Measurements from ENCODE around the gene VWC2. TPM values are rescaled to one million over a fixed set of nuclear protein-coding genes. Genes with fewer than 3 reads are reported as not detected.

Gene VWC2
- polyA plus RNA-seq, 1 experiment: not detected

- DNase-seq (ENCODE audit: low read depth, low spot score): no peak
- Histone ChIP-seq H3K9me3 (ENCODE audit: control insufficient read depth, insufficient read depth, low read length) (peaks cover 17% of the 10 kb centered on the region), H3K4me3 (ENCODE audit: low read depth, low read length) (no peak overlapping the region), H3K27me3 (ENCODE audit: control insufficient read depth, insufficient read depth, low read length) (no peaks in the 10 kb centered on the region), H3K27ac (ENCODE audit: low read depth, low read length) (no peak overlapping the region)
- TF ChIP-seq CTCF (IDR thresholded peaks at IDR 0.05; ENCODE audit: low read depth, low read length): no peak
- CTCF ChIA-PET: no interaction called here
- POLR2A ChIA-PET: no interaction called here
These were observed 6.5 kb upstream of the VWC2 start for GRCh38 chr7:49766966-49767365.

GRCh38 chr7:49767719-49768118, 5.7 kb upstream of the VWC2 start:
- no peaks in the 10 kb centered on the region for H3K27me3 ChIP-seq (ENCODE audit: control insufficient read depth, insufficient read depth, low read length)
- ChIA-PET POLR2A (no interaction called here), CTCF (no interaction called here)
- peaks cover 22% of the 10 kb centered on the region for H3K9me3 ChIP-seq (ENCODE audit: control insufficient read depth, insufficient read depth, low read length)
- DNase-seq (ENCODE audit: low read depth, low spot score): no peak
- H3K4me3 ChIP-seq (ENCODE audit: low read depth, low read length): no peak overlapping the region
- no peak overlapping the region for H3K27ac ChIP-seq (ENCODE audit: low read depth, low read length)
- TF ChIP-seq CTCF (IDR thresholded peaks at IDR 0.05; ENCODE audit: low read depth, low read length): no peak

- ChIA-PET POLR2A (no interaction called here), CTCF (no interaction called here)
- DNase-seq (ENCODE audit: low read depth, low spot score): no peak
- Histone ChIP-seq H3K27me3 (ENCODE audit: control insufficient read depth, insufficient read depth, low read length) (no peaks in the 10 kb centered on the region), H3K27ac (ENCODE audit: low read depth, low read length) (no peak overlapping the region), H3K4me3 (ENCODE audit: low read depth, low read length) (no peak overlapping the region), H3K9me3 (ENCODE audit: control insufficient read depth, insufficient read depth, low read length) (peaks cover 22% of the 10 kb centered on the region)
- TF ChIP-seq CTCF (IDR thresholded peaks at IDR 0.05; ENCODE audit: low read depth, low read length): no peak
These were observed 5.2 kb upstream of the VWC2 start for GRCh38 chr7:49768254-49768653.

GRCh38 chr7:49768835-49769234, 4.6 kb upstream of the VWC2 start:
- TF ChIP-seq CTCF (IDR thresholded peaks at IDR 0.05; ENCODE audit: low read depth, low read length): no peak
- ChIA-PET POLR2A (no interaction called here), CTCF (no interaction called here)
- Histone ChIP-seq H3K27ac (ENCODE audit: low read depth, low read length) (no peak overlapping the region), H3K4me3 (ENCODE audit: low read depth, low read length) (no peak overlapping the region), H3K9me3 (ENCODE audit: control insufficient read depth, insufficient read depth, low read length) (peaks cover 23% of the 10 kb centered on the region), H3K27me3 (ENCODE audit: control insufficient read depth, insufficient read depth, low read length) (no peaks in the 10 kb centered on the region)
- DNase-seq (ENCODE audit: low read depth, low spot score): no peak

- Histone ChIP-seq H3K4me3 (ENCODE audit: low read depth, low read length) (no peak overlapping the region), H3K27ac (ENCODE audit: low read depth, low read length) (no peak overlapping the region), H3K27me3 (ENCODE audit: control insufficient read depth, insufficient read depth, low read length) (peaks cover 1% of the 10 kb centered on the region), H3K9me3 (ENCODE audit: control insufficient read depth, insufficient read depth, low read length) (peaks cover 23% of the 10 kb centered on the region)
- POLR2A ChIA-PET: no interaction called here
- TF ChIP-seq CTCF (IDR thresholded peaks at IDR 0.05; ENCODE audit: low read depth, low read length): no peak
- DNase-seq (ENCODE audit: low read depth, low spot score): no peak
- CTCF ChIA-PET: no interaction called here
These were observed 4.1 kb upstream of the VWC2 start for GRCh38 chr7:49769285-49769857.
